GM10847 (cell line): ENCODE data around the gene DNASE1L1.

ENCODE experiments used
- POLR2A ChIP-seq: IDR thresholded peaks from 2 replicates; pipeline ENCODE4 v1.6.1; 2011; ENCODE audit not compliant: insufficient read length; ENCODE audit errors: extremely low read depth

The DNASE1L1 gene

GRCh38 chrX:154355776-154356140 lies 53.3 kb downstream of the DNASE1L1 start:
- no peak for TF ChIP-seq POLR2A

DNA sequence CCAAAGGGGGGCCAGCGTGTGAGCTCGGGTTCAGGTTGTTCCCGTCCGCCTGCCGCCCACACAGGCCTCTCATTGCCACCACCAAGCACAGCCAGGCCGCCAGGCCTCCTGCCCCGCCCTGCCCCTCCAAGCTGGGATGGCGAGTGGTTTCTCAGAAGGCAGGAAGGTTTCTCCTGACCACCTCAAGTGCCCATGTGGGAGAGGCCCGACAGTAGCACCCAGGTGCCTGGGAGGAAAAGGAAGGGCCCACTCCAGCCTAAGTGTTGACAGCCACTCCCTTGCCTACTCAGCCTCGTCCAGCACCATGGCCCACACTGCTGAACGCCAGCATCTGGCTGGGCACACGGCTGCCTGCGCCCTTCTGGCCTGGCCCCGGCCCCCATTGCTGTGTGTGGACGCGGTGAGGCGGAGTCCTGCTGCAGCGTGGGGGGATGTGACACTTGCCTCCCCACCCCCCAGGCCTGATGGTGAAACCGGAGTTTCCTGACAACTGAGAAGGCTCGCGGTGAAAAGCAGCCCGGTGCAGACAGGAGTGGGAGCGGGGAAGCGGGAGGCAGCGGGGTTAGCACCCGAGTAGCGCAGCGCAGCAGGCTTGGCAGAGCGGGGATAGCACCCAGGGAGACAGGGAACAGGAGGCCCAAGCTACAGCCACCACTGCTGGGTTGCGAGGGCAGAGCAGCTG lies 53.8 kb downstream of the DNASE1L1 start:
- no peak for TF ChIP-seq POLR2A

DNA sequence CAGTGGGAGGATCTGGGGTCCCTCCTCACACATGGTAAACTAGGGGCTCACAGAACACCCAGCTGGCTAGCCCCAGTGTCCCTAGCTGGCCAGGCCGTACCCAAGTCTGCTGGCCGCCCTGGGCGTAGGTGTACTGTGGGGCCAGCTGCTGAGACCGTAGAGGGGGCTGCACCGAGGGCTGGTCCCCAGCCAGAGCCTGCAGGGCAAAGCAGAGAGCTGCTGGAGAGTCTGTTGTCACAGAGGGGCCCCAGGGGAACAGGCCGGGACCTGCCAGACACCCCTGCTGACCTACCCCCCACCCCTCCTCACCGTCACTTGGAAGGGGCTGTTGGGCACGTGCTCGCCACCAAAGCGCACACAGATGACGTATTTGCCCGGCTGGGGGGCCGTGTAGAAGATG lies 54.5 kb downstream of the DNASE1L1 start:
- TF ChIP-seq POLR2A, result no peak

- no peak for TF ChIP-seq POLR2A
Observed at GRCh38 chrX:154354013-154354412, 55.0 kb downstream of the DNASE1L1 start.

- TF ChIP-seq POLR2A, result no peak
Observed at GRCh38 chrX:154353172-154353843, 55.7 kb downstream of the DNASE1L1 start.

DNA sequence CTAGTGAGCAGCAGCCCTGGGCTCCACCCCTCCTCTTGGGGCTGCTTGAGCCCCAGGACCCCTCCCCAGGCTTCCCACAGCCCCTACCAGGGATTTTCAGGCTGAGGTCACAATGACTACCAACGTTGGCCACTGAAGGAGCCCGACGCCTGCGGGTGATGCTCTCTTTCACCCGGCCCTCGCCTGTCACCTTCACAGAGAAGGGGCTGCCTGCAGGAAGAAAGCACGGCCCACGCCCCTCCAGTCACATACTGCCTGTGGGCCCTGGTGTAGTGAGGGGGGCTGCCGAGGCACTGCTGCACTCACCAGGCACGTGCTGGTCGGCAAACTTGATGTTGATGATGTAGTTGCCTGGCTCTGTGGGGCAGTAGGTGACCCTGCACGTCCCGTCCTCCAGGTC lies 56.6 kb downstream of the DNASE1L1 start:
- no peak for TF ChIP-seq POLR2A

DNA sequence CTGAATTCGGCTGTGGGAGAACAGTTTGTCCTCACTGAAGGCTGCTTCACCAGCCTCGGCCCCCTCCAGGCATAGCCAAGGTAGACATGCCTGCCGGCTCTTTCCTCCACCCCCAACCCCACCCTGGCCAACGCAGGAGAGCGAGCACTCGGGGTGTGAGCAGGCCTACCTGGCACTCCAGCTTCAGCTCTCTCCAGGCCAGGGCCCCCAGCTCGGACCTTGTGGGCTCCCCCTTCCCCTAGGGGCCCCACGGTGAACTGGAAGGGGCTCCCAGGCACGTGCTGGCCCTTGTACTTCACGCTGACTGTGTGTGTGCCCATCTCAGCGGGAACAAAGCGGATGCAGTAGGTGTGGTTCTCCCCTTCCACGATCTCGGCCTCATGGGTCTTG lies 57.0 kb downstream of the DNASE1L1 start:
- no peak for TF ChIP-seq POLR2A
